ENCODE measurements around the gene ETV3.
A peak's percentile ranks its signal among the peaks of the same experiment; 100 is the strongest.

Gene ETV3

GRCh38 chr1:157166590-157166989 is 28.4 kb upstream of the ETV3 start:
- no peak for DNase-seq
- in situ Hi-C loops (cut with MboI; ENCODE audit: low pct_unique_long_range_greater_than_20kb, low sequenced_read_pairs) = loop anchor here (10.0 kb wide), 1 partner anchor 72 kb away; the partner anchor contains the start of gene ETV3L

- DNase-seq = peak; percentile 70
- in situ Hi-C loops (cut with MboI; ENCODE audit: low pct_unique_long_range_greater_than_20kb, low sequenced_read_pairs) = loop anchor here (10.0 kb wide), 1 partner anchor 69 kb away; the partner anchor contains the start of gene ETV3L
These were observed 25.3 kb upstream of the ETV3 start for GRCh38 chr1:157163273-157164127.

- DNase-seq = no peak
- in situ Hi-C loops (cut with MboI; ENCODE audit: low pct_unique_long_range_greater_than_20kb, low sequenced_read_pairs) = loop anchor here (10.0 kb wide), 1 partner anchor 68 kb away; the partner anchor contains the start of gene ETV3L
These were observed 24.1 kb upstream of the ETV3 start for GRCh38 chr1:157162345-157162744.

- in situ Hi-C loops (cut with MboI; ENCODE audit: low pct_unique_long_range_greater_than_20kb, low sequenced_read_pairs) = loop anchor here (10.0 kb wide), 1 partner anchor 67 kb away; the partner anchor contains the start of gene ETV3L
- DNase-seq = no peak
These were observed 23.7 kb upstream of the ETV3 start for GRCh38 chr1:157161901-157162300.

GRCh38 chr1:157158967-157159366 is 20.8 kb upstream of the ETV3 start:
- in situ Hi-C loops (cut with MboI; ENCODE audit: low pct_unique_long_range_greater_than_20kb, low sequenced_read_pairs) = no loop called here
- no peak for DNase-seq

GRCh38 chr1:157157501-157158190 is 19.5 kb upstream of the ETV3 start:
- DNase-seq = no peak
- in situ Hi-C loops (cut with MboI; ENCODE audit: low pct_unique_long_range_greater_than_20kb, low sequenced_read_pairs) = no loop called here

- DNase-seq = peak; percentile 84
- in situ Hi-C loops (cut with MboI; ENCODE audit: low pct_unique_long_range_greater_than_20kb, low sequenced_read_pairs) = no loop called here
These were observed 17.9 kb upstream of the ETV3 start for GRCh38 chr1:157156058-157156541.

GRCh38 chr1:157155658-157156057 is 17.5 kb upstream of the ETV3 start:
- DNase-seq = no peak
- in situ Hi-C loops (cut with MboI; ENCODE audit: low pct_unique_long_range_greater_than_20kb, low sequenced_read_pairs) = no loop called here

- peak; percentile 36 for DNase-seq
- in situ Hi-C loops (cut with MboI; ENCODE audit: low pct_unique_long_range_greater_than_20kb, low sequenced_read_pairs) = no loop called here
These were observed 16.8 kb upstream of the ETV3 start for GRCh38 chr1:157154940-157155514.

- in situ Hi-C loops (cut with MboI; ENCODE audit: low pct_unique_long_range_greater_than_20kb, low sequenced_read_pairs) = no loop called here
- no peak for DNase-seq
These were observed 16.1 kb upstream of the ETV3 start for GRCh38 chr1:157154291-157154690.

GRCh38 chr1:157153746-157154145 is 15.6 kb upstream of the ETV3 start:
- no peak for DNase-seq
- in situ Hi-C loops (cut with MboI; ENCODE audit: low pct_unique_long_range_greater_than_20kb, low sequenced_read_pairs) = no loop called here

GRCh38 chr1:157152510-157152909 is 14.3 kb upstream of the ETV3 start:
- in situ Hi-C loops (cut with MboI; ENCODE audit: low pct_unique_long_range_greater_than_20kb, low sequenced_read_pairs) = no loop called here
- DNase-seq = no peak

- in situ Hi-C loops (cut with MboI; ENCODE audit: low pct_unique_long_range_greater_than_20kb, low sequenced_read_pairs) = no loop called here
- no peak for DNase-seq
These were observed 13.3 kb upstream of the ETV3 start for GRCh38 chr1:157151506-157151905.

GRCh38 chr1:157151073-157151472 is 12.9 kb upstream of the ETV3 start:
- in situ Hi-C loops (cut with MboI; ENCODE audit: low pct_unique_long_range_greater_than_20kb, low sequenced_read_pairs) = no loop called here
- no peak for DNase-seq

GRCh38 chr1:157150631-157151030 is 12.4 kb upstream of the ETV3 start:
- DNase-seq = no peak
- in situ Hi-C loops (cut with MboI; ENCODE audit: low pct_unique_long_range_greater_than_20kb, low sequenced_read_pairs) = no loop called here

- in situ Hi-C loops (cut with MboI; ENCODE audit: low pct_unique_long_range_greater_than_20kb, low sequenced_read_pairs) = no loop called here
- peak; percentile 68 for DNase-seq
These were observed 9.9 kb upstream of the ETV3 start for GRCh38 chr1:157147906-157148700.

GRCh38 chr1:157147037-157147436 is 8.8 kb upstream of the ETV3 start:
- DNase-seq = no peak
- in situ Hi-C loops (cut with MboI; ENCODE audit: low pct_unique_long_range_greater_than_20kb, low sequenced_read_pairs) = no loop called here

GRCh38 chr1:157146244-157146643 is 8.0 kb upstream of the ETV3 start:
- in situ Hi-C loops (cut with MboI; ENCODE audit: low pct_unique_long_range_greater_than_20kb, low sequenced_read_pairs) = no loop called here
- DNase-seq = no peak

- in situ Hi-C loops (cut with MboI; ENCODE audit: low pct_unique_long_range_greater_than_20kb, low sequenced_read_pairs) = no loop called here
- DNase-seq = no peak
These were observed 6.9 kb upstream of the ETV3 start for GRCh38 chr1:157145076-157145475.
